HG03575 (cell line): ENCODE results near the gene KIAA0753.

Experiments used
- ATAC-seq: cut with Tn5 transposase; IDR thresholded peaks from one replicate; pipeline ENCODE4 v1.9.1; 2021; ENCODE audit not compliant: unreplicated experiment, insufficient number of reproducible peaks, low FRiP score; ENCODE audit errors: extremely low read depth

Gene KIAA0753

GRCh38 chr17:6541886-6542285 lies 98.6 kb downstream of the KIAA0753 start:
- ATAC-seq, result no peak

- ATAC-seq, result no peak
These were observed 100.6 kb downstream of the KIAA0753 start for GRCh38 chr17:6539871-6540270.

GRCh38 chr17:6536566-6537065 lies 103.9 kb downstream of the KIAA0753 start:
- no peak for ATAC-seq

DNA sequence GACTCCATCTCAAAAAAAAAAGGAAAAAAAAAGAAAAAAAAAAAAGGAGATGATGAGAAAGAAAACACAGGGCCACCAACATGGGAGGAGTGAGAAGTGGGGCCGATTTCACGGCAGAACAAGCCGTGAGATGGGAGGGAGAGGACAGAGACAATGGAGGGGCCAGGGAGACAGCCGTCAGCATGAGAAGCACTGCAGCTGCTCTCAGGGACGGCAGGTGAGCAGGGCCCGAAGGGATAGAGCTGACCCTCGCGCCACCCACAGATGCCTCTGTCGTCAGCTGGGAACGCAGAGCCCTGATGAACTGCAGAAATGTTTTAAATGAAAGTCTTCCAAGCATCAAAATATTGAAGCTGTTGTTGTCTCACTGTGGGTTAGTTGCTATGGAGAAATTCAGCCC lies 104.5 kb downstream of the KIAA0753 start:
- no peak for ATAC-seq

DNA sequence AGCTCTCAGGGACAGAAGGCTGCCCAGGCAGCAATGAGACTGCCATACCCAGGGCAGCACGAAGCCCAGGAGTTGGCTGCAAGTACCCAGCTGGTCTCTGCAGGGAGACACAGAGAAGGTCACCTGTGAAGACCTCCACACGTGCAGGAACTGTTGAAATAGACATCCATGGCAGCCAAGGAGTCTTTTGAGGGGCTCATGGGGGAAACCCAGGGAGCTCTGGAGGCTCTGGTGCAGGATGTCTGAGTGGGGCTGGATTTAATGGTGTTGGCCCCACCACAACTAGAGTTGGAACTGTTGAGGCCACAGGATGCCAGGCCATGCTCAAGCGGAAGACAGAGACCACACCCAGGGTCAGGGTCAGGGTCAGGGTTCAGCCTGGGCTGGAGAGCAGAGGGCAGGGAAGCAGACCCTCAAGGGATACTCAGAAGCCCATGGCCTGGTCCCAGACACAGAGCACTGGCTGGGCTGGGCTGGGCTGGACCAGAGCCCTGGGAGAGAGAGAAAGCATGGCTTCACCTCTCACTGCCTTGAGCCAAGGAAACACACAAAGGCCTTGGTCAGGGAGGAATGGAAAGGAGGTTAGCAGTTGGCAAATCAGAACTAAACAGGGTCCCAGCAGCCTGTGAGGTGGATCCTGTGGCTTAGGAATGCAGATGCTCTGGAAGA lies 105.5 kb downstream of the KIAA0753 start:
- ATAC-seq, result no peak

- ATAC-seq, result no peak
These were observed 108.0 kb downstream of the KIAA0753 start for GRCh38 chr17:6532441-6532885.

- no peak for ATAC-seq
These were observed 108.9 kb downstream of the KIAA0753 start for GRCh38 chr17:6531575-6531974.

DNA sequence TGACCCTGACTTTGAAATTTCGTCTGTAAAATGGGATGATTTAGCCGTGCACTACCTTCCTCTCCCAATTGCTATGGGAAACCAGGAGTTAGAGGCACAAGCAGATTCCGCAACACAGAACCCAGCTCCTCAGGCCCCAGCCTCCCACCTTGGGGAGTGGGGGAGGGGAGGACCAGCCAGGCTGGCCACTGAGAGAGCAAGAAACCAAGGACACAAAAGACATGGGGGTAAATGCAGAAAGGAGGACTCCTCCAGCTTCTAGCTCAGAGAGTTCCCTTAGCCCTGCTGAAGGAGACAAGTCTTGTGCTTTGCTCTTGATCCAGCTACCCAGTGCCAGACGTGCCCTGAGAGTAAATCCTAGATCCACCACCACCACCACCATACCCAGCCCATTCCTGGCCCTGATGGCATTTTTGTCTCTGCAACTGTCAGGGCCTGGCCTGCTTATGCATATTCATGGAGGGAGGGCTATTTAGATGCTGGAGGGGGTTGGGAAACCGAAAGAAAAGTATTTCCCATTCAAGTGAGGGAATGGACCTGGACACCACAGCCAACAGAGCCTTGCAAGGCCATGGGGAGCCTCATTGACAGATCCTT lies 110.1 kb downstream of the KIAA0753 start:
- ATAC-seq, result no peak

DNA sequence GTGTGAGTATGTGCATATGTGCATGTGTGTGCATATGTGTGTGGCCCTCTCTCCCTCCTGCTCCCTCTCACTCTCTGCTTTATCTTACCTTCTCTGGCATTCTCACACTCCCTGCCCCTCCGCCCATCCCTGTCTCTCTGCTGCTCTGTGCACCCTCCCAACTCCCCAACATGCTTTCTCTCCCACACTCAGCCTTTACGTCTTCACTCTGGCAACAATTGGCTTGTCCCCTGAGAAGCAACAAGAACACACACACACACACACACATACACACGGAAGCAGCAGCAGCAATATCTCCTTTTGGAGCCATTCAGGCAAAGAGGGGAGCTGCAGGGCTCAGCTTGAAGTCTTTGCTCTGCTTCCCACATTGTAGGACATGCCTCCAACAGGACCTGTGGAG lies 112.0 kb downstream of the KIAA0753 start:
- ATAC-seq, result no peak
